Neural cell (in vitro differentiated cells): ENCODE data around the gene DNAJC13. TPM values are rescaled to one million over a fixed set of nuclear protein-coding genes. Genes with fewer than 3 reads are reported as not detected.

ENCODE experiments used
- H2AFZ ChIP-seq: fragments of 200-600, 300-800 bp; sonication (generic), shearing (Covaris generic); 2 replicates; pipeline ENCODE4 v1.6.0; 2014; ENCODE audit warnings: low read depth, mild to moderate bottlenecking, antibody characterized with exemption, low read length, moderate library complexity
- H3F3A ChIP-seq: fragments of 200-600 bp; shearing (Covaris generic); 2 replicates; pipeline ENCODE4 v1.6.1; 2016; ENCODE audit warnings: mild to moderate bottlenecking, moderate library complexity, mixed read lengths, antibody characterized with exemption, low read length; ENCODE audit not compliant: insufficient read depth, poor library complexity, severe bottlenecking
- H3K27ac ChIP-seq: fragments of 200-600, 300-800 bp; sonication (generic), shearing (Covaris generic); 2 replicates; pipeline ENCODE4 v1.5.1; 2014; ENCODE audit warnings: mild to moderate bottlenecking, low read length, moderate library complexity
- H3K27me3 ChIP-seq: fragments of 300-800, 200-600 bp; sonication (generic), shearing (Covaris generic); 2 replicates; pipeline ENCODE4 v1.6.0; 2014; ENCODE audit warnings: mild to moderate bottlenecking, low read depth, low read length, moderate library complexity; ENCODE audit not compliant: insufficient read depth
- H3K36me3 ChIP-seq: fragments of 300-800, 200-600 bp; sonication (generic), shearing (Covaris generic); 2 replicates; pipeline ENCODE4 v1.5.1; 2014; ENCODE audit warnings: mild to moderate bottlenecking, antibody characterized with exemption, low read length, moderate library complexity; ENCODE audit not compliant: insufficient read depth
- H3K4me2 ChIP-seq: fragments of 300-800, 200-600 bp; sonication (generic), shearing (Covaris generic); 2 replicates; pipeline ENCODE4 v1.6.0; 2014; ENCODE audit warnings: mild to moderate bottlenecking, low read length
- H3K4me3 ChIP-seq: fragments of 300-800, 200-600 bp; sonication (generic), shearing (Covaris generic); 2 replicates; pipeline ENCODE4 v1.5.1; 2014; ENCODE audit warnings: mild to moderate bottlenecking, low read length, moderate library complexity
- H3K79me2 ChIP-seq: fragments of 200-600 bp; shearing (Covaris generic); replicated peaks from 2 replicates; pipeline ENCODE4 v1.6.0; 2014; ENCODE audit warnings: mild to moderate bottlenecking, low read length, moderate library complexity; ENCODE audit not compliant: insufficient read depth
- H3K9ac ChIP-seq: fragments of 300-800, 200-600 bp; sonication (generic), shearing (Covaris generic); 2 replicates; pipeline ENCODE4 v1.6.1; 2016; ENCODE audit warnings: mild to moderate bottlenecking, low read length, mixed read lengths
- H3K9me2 ChIP-seq: fragments of 200-600 bp; shearing (Covaris generic); 2 replicates; pipeline ENCODE4 v1.6.1; 2016; ENCODE audit warnings: mild to moderate bottlenecking, low read length, mixed read lengths; ENCODE audit not compliant: insufficient read depth
- H3K9me3 ChIP-seq: fragments of 200-600, 300-800 bp; sonication (generic), shearing (Covaris generic); 2 replicates; pipeline ENCODE4 v1.6.1; 2016; ENCODE audit warnings: mild to moderate bottlenecking, mixed run types, low read length, moderate library complexity, mixed read lengths
- H4K20me1 ChIP-seq: fragments of 200-600 bp; shearing (Covaris generic); 2 replicates; pipeline ENCODE4 v1.6.1; 2016; ENCODE audit warnings: mild to moderate bottlenecking, mixed run types; ENCODE audit not compliant: insufficient read depth
- EP300 ChIP-seq: fragments of 450-650 bp; conservative IDR thresholded peaks from 2 replicates; pipeline ENCODE4 v1.6.1; 2014; ENCODE audit warnings: antibody characterized with exemption, mild to moderate bottlenecking, moderate library complexity; ENCODE audit not compliant: poor library complexity, severe bottlenecking
- EZH2 ChIP-seq: fragments of 200-600, 300-800 bp; shearing (Covaris generic), sonication (generic); IDR thresholded peaks from 2 replicates; pipeline ENCODE4 v1.6.1; 2014; ENCODE audit warnings: antibody characterized with exemption, low read length, borderline replicate concordance, mild to moderate bottlenecking; ENCODE audit not compliant: insufficient read depth, poor library complexity, severe bottlenecking
- MXI1 ChIP-seq: fragments of 450-650 bp; conservative IDR thresholded peaks from 2 replicates; pipeline ENCODE4 v1.6.1; 2014; ENCODE audit warnings: antibody characterized with exemption, mild to moderate bottlenecking; ENCODE audit not compliant: poor library complexity, severe bottlenecking
- POLR2AphosphoS5 ChIP-seq: IDR thresholded peaks from 2 replicates; pipeline ENCODE4 v1.6.1; 2012
- RAD21 ChIP-seq: fragments of 450-650 bp; conservative IDR thresholded peaks from 2 replicates; pipeline ENCODE4 v1.6.1; 2014; ENCODE audit warnings: antibody characterized with exemption, mild to moderate bottlenecking, moderate library complexity
- SMC3 ChIP-seq: fragments of 450-650 bp; conservative IDR thresholded peaks from 2 replicates; pipeline ENCODE4 v1.6.1; 2014; ENCODE audit warnings: antibody characterized with exemption, mild to moderate bottlenecking, moderate library complexity; ENCODE audit not compliant: poor library complexity
- TAF1 ChIP-seq: IDR thresholded peaks from 2 replicates; pipeline ENCODE4 v1.6.1; 2012; ENCODE audit warnings: low read depth
- polyA plus RNA-seq: library from polyadenylated mRNA; depleted of rRNA; stranded (reverse); fragments of >200 nt; gene quantifications from 2 replicates; pipeline ENCODE4 v1.2.3, GENCODE V29; 2014
- TF ChIP-seq, protein P1 (sequence below): IDR thresholded peaks from 2 replicates; pipeline ENCODE4 v1.6.1; 2012; ENCODE audit warnings: borderline replicate concordance
- TF ChIP-seq, protein P2 (sequence below): fragments of 450-650 bp; IDR thresholded peaks from 2 replicates; pipeline ENCODE4 v1.5.1; 2014; ENCODE audit warnings: antibody characterized with exemption, mild to moderate bottlenecking, moderate library complexity; ENCODE audit not compliant: poor library complexity, severe bottlenecking

The DNAJC13 gene
- polyA plus RNA-seq, 1 donor from 2014 or later: 38.4 TPM

DNA sequence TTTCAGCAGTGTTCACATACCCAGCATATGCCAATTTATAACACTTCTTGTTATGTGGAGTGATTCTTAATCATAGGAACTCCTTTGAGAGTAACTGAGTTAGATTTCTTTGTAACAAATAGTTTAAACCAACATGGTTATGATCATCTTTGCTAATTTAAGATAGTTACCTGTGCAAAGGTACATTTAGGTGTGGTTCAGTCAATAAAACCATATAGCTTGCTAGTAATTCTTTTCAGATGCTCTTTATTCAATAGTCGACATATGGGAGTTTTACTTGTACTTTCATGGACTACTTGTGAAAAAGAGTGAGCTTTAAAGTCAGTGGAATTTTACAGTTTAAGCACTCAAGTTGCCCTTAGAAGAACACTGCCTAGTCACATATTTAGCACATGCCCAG is 5.2 kb downstream of the DNAJC13 start:
- Histone ChIP-seq H3K27me3 (no peaks in the 10 kb centered on the region), H3K9me3 (no peaks in the 10 kb centered on the region), H3K79me2 (peaks cover 44% of the 10 kb centered on the region), H3K27ac (no peak overlapping the region), H3K9me2 (no peaks in the 10 kb centered on the region), H3K4me3 (no peak overlapping the region), H2AFZ (no peak overlapping the region), H4K20me1 (no peaks in the 10 kb centered on the region), H3K9ac (no peak overlapping the region), H3K36me3 (no peaks in the 10 kb centered on the region), H3F3A (no peaks in the 10 kb centered on the region), H3K4me2 (no peak overlapping the region)
- TF ChIP-seq, protein P1, sequence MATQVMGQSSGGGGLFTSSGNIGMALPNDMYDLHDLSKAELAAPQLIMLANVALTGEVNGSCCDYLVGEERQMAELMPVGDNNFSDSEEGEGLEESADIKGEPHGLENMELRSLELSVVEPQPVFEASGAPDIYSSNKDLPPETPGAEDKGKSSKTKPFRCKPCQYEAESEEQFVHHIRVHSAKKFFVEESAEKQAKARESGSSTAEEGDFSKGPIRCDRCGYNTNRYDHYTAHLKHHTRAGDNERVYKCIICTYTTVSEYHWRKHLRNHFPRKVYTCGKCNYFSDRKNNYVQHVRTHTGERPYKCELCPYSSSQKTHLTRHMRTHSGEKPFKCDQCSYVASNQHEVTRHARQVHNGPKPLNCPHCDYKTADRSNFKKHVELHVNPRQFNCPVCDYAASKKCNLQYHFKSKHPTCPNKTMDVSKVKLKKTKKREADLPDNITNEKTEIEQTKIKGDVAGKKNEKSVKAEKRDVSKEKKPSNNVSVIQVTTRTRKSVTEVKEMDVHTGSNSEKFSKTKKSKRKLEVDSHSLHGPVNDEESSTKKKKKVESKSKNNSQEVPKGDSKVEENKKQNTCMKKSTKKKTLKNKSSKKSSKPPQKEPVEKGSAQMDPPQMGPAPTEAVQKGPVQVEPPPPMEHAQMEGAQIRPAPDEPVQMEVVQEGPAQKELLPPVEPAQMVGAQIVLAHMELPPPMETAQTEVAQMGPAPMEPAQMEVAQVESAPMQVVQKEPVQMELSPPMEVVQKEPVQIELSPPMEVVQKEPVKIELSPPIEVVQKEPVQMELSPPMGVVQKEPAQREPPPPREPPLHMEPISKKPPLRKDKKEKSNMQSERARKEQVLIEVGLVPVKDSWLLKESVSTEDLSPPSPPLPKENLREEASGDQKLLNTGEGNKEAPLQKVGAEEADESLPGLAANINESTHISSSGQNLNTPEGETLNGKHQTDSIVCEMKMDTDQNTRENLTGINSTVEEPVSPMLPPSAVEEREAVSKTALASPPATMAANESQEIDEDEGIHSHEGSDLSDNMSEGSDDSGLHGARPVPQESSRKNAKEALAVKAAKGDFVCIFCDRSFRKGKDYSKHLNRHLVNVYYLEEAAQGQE: no peak
- TF ChIP-seq SMC3 (no peak), TAF1 (no peak), POLR2AphosphoS5 (no peak), EP300 (no peak), RAD21 (no peak), MXI1 (no peak), EZH2 (no peak)
- TF ChIP-seq, protein P2, sequence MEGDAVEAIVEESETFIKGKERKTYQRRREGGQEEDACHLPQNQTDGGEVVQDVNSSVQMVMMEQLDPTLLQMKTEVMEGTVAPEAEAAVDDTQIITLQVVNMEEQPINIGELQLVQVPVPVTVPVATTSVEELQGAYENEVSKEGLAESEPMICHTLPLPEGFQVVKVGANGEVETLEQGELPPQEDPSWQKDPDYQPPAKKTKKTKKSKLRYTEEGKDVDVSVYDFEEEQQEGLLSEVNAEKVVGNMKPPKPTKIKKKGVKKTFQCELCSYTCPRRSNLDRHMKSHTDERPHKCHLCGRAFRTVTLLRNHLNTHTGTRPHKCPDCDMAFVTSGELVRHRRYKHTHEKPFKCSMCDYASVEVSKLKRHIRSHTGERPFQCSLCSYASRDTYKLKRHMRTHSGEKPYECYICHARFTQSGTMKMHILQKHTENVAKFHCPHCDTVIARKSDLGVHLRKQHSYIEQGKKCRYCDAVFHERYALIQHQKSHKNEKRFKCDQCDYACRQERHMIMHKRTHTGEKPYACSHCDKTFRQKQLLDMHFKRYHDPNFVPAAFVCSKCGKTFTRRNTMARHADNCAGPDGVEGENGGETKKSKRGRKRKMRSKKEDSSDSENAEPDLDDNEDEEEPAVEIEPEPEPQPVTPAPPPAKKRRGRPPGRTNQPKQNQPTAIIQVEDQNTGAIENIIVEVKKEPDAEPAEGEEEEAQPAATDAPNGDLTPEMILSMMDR: no peak

GRCh38 chr3:132432639-132433038 is 15.3 kb downstream of the DNAJC13 start:
- H3K9ac ChIP-seq: no peak overlapping the region
- H3K9me3 ChIP-seq: no peaks in the 10 kb centered on the region
- H3K4me2 ChIP-seq: no peak overlapping the region
- no peaks in the 10 kb centered on the region for H3K9me2 ChIP-seq
- H2AFZ ChIP-seq: no peak overlapping the region
- H3K27me3 ChIP-seq: no peaks in the 10 kb centered on the region
- H3F3A ChIP-seq: no peaks in the 10 kb centered on the region
- H4K20me1 ChIP-seq: no peaks in the 10 kb centered on the region
- no peaks in the 10 kb centered on the region for H3K36me3 ChIP-seq
- no peak overlapping the region for H3K4me3 ChIP-seq
- TF ChIP-seq POLR2AphosphoS5 (no peak), TAF1 (no peak), MXI1 (no peak), RAD21 (no peak), EZH2 (no peak), SMC3 (no peak)
- TF ChIP-seq, protein P1: no peak
- no peak overlapping the region for H3K27ac ChIP-seq
- H3K79me2 ChIP-seq: peaks cover 14% of the 10 kb centered on the region
